Left lung (tissue), 10 donors: ENCODE measurements around the gene STOX2. TPM values are rescaled to one million over a fixed set of nuclear protein-coding genes. Genes with fewer than 3 reads are reported as not detected.

Experiments used
- ATAC-seq: fragments of 200-7000 bp; cut with Tn5 transposase; one replicate; pipeline ENCODE4 v1.9.1; 2020; ENCODE audit warnings: moderate library complexity
- DNase-seq, 4 donors: peaks; one replicate each; pipeline ENCODE4 v3.0.0-alpha.2; 2013 to 2020
- H3K27ac ChIP-seq, 2 donors: fragments of 200-600 bp; sonication (generic) in 1 of 2; one replicate each; pipeline versions ENCODE4 v1.5.0 to v1.8.0; 2020 to 2021
- H3K27me3 ChIP-seq, 2 donors: fragments of 200-600 bp; sonication (generic) in 1 of 2; one replicate each; pipeline versions ENCODE4 v1.5.0 to v1.8.0; 2020 to 2021
- H3K36me3 ChIP-seq, 2 donors: fragments of 200-600 bp; sonication (generic) in 1 of 2; one replicate each; pipeline versions ENCODE4 v1.5.0 to v1.8.0; 2020 to 2021
- H3K4me1 ChIP-seq, 2 donors: fragments of 200-600 bp; one replicate each; pipeline ENCODE4 v1.8.0; 2021
- H3K4me3 ChIP-seq, 2 donors: fragments of 200-600 bp; sonication (generic) in 1 of 2; one replicate each; pipeline versions ENCODE4 v1.5.0 to v1.8.0; 2020 to 2021; ENCODE audit warnings: mild to moderate bottlenecking in 1 of 2
- H3K9me3 ChIP-seq, 2 donors: fragments of 200-600 bp; sonication (generic) in 1 of 2; one replicate each; pipeline versions ENCODE4 v1.5.0 to v1.8.0; 2020 to 2021
- CTCF ChIP-seq, 2 donors: fragments of 200-600 bp; sonication (generic) in 1 of 2; IDR thresholded peaks; one replicate each; pipeline versions ENCODE4 v1.5.0 to v1.8.0; 2021; ENCODE audit warnings: antibody characterized with exemption in 2 of 2
- intact Hi-C, 2 donors: fragments of 100-400 bp; cut with DNase I; formaldehyde crosslinking; loops; one replicate each; pipeline versions ENCODE4 v1.11.2 to v1.14.2; 2022
- polyA plus RNA-seq, 6 donors: library from polyadenylated mRNA; unstranded; fragments of 120-200 nt; gene quantifications; one replicate each; pipeline ENCODE4 v1.2.1, GENCODE V29; 2013; ENCODE audit not compliant: insufficient read length in 6 of 6
- total RNA-seq, 2 donors: library from RNA; stranded (reverse); fragmentation: NEBNext Ultra II Directional; extraction: Animal tissue kit (Norgen Biotek cat#: 25700); gene quantifications; one replicate each; pipeline ENCODE4 v1.2.1, GENCODE V29; 2021
- donor health status: DM: no; HTN: yes; CAD: no.
- donor health status: DM: no; HTN: no; CAD: no.

The STOX2 gene
- total and polyA plus RNA-seq, 8 donors, result 12.4 to 19.5 (median 16.4) TPM

- no peaks in the 10 kb centered on the region for H3K9me3 ChIP-seq
- no peak overlapping the region for H3K4me3 ChIP-seq
- intact Hi-C loops, result no loop called here
- H3K27ac ChIP-seq, result no peak overlapping the region
- TF ChIP-seq CTCF (IDR thresholded peaks at IDR 0.05), result no peak
- H3K36me3 ChIP-seq, result no peaks in the 10 kb centered on the region
- H3K27me3 ChIP-seq, result no peaks in the 10 kb centered on the region
- H3K4me1 ChIP-seq, result no peaks in the 10 kb centered on the region
- no peak for ATAC-seq
- no peak for DNase-seq
These were observed 47.0 kb upstream of the STOX2 start for GRCh38 chr4:183858011-183858615.

GRCh38 chr4:183860119-183860518, 45.0 kb upstream of the STOX2 start:
- ATAC-seq, result no peak
- intact Hi-C loops, result no loop called here
- Histone ChIP-seq H3K27ac (no peak overlapping the region), H3K27me3 (no peaks in the 10 kb centered on the region), H3K9me3 (no peaks in the 10 kb centered on the region), H3K4me3 (no peak overlapping the region), H3K36me3 (no peaks in the 10 kb centered on the region), H3K4me1 (no peaks in the 10 kb centered on the region)
- DNase-seq, result peak in 1 of 4 donors; percentile 53
- TF ChIP-seq CTCF (IDR thresholded peaks at IDR 0.05), result no peak

GRCh38 chr4:183860731-183861130, 44.4 kb upstream of the STOX2 start:
- Histone ChIP-seq H3K4me1 (no peaks in the 10 kb centered on the region), H3K4me3 (no peak overlapping the region), H3K36me3 (no peaks in the 10 kb centered on the region), H3K9me3 (no peaks in the 10 kb centered on the region), H3K27me3 (no peaks in the 10 kb centered on the region), H3K27ac (no peak overlapping the region)
- no peak for ATAC-seq
- intact Hi-C loops, result no loop called here
- no peak for TF ChIP-seq CTCF (IDR thresholded peaks at IDR 0.05)
- no peak for DNase-seq

- DNase-seq (no peak), ATAC-seq (no peak)
- H3K27me3 ChIP-seq, result no peaks in the 10 kb centered on the region
- no peak overlapping the region for H3K27ac ChIP-seq
- H3K4me3 ChIP-seq, result no peak overlapping the region
- H3K9me3 ChIP-seq, result no peaks in the 10 kb centered on the region
- intact Hi-C loops, result no loop called here
- H3K36me3 ChIP-seq, result no peaks in the 10 kb centered on the region
- no peak for TF ChIP-seq CTCF (IDR thresholded peaks at IDR 0.05)
- no peaks in the 10 kb centered on the region for H3K4me1 ChIP-seq
These were observed 43.7 kb upstream of the STOX2 start for GRCh38 chr4:183861426-183861825.

- no peaks in the 10 kb centered on the region for H3K27me3 ChIP-seq
- TF ChIP-seq CTCF (IDR thresholded peaks at IDR 0.05), result no peak
- H3K9me3 ChIP-seq, result no peaks in the 10 kb centered on the region
- DNase-seq (peak in 1 of 4 donors; percentile 43), ATAC-seq (peak; percentile 93)
- no peaks in the 10 kb centered on the region for H3K36me3 ChIP-seq
- H3K4me1 ChIP-seq, result peaks cover 0 to 4% of the 10 kb centered on the region in 2 donors
- intact Hi-C loops, result no loop called here
- no peak overlapping the region for H3K27ac ChIP-seq
- no peak overlapping the region for H3K4me3 ChIP-seq
These were observed 41.8 kb upstream of the STOX2 start for GRCh38 chr4:183863155-183863825.
